Epithelial cell of proximal tubule (primary cell): ENCODE measurements around the gene CYB5RL. TPM values are rescaled to one million over a fixed set of nuclear protein-coding genes. Genes with fewer than 3 reads are reported as not detected.

Experiments
- DNase-seq: peaks from one replicate; pipeline ENCODE4 v3.0.0-alpha.2; 2011; ENCODE audit warnings: low read depth
- H3K4me3 ChIP-seq: 2 replicates; pipeline ENCODE4 v1.5.1; 2011; ENCODE audit warnings: low read depth, mild to moderate bottlenecking, low read length
- CTCF ChIP-seq: conservative IDR thresholded peaks from 2 replicates; pipeline ENCODE4 v1.5.1; 2012; ENCODE audit warnings: low read depth, mild to moderate bottlenecking, low read length
- total RNA-seq: library from RNA; depleted of rRNA; stranded (reverse); fragments of >200 nt; gene quantifications from 2 replicates; pipeline ENCODE4 v1.2.3, GENCODE V29; 2015

Gene CYB5RL
- total RNA-seq, 1 donor from 2014 or later, result 2.8 TPM

DNA sequence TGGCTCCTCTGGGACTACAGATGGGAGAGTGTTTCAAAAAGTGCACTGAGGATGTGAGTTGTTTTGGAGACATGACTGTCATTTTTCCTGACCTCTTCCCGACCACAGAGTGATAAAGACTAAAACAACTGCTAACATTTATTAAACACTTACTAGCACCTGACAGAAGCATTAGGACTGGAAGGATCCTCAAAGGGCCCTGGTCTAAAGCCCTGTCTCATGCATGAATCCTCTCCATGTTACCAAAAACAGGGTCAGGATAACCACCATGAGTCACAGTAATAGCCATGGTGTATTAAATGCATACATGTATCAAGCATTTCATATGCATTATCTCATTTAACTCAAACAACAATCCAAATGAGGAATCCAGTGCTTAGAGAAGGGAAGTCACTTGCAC is 11.5 kb downstream of the CYB5RL start:
- no peak for DNase-seq
- TF ChIP-seq CTCF, result no peak
- no peak overlapping the region for H3K4me3 ChIP-seq

- no peak for TF ChIP-seq CTCF
- DNase-seq, result no peak
- H3K4me3 ChIP-seq, result no peak overlapping the region
These were observed 13.8 kb downstream of the CYB5RL start for GRCh38 chr1:54186056-54186455.

DNA sequence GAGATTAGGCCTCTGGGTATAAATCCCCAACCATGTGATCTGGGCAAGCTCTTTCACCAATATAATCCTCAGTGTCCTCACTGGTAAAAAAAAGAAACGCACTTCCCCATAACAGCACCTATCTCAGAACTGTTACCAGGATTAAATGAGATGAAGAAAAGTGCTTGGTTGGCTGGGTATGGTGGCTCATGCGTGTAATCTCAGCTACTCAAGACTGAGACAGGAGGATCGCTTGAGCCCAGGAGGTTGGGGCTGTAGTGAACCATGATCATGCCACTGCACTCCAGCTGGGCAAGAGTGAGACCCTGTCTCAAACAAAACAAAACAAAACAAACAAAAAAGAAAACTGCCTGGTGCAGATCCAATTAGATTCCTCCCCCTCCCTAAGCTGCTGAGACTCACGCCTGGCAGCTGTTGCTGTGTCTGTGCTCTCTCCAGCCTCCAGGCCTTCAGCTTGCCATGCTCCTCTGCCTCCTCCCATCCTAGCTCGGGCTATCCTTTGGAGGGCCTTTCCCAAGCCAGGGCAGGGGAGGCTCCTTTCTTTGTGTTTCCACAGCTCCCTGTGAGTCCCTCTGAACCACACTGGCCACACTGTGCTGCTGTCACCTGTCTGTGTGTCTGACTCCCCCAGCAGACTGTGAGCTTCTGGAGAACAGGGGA is 19.0 kb downstream of the CYB5RL start:
- no peak for DNase-seq
- TF ChIP-seq CTCF, result no peak
- no peak overlapping the region for H3K4me3 ChIP-seq

DNA sequence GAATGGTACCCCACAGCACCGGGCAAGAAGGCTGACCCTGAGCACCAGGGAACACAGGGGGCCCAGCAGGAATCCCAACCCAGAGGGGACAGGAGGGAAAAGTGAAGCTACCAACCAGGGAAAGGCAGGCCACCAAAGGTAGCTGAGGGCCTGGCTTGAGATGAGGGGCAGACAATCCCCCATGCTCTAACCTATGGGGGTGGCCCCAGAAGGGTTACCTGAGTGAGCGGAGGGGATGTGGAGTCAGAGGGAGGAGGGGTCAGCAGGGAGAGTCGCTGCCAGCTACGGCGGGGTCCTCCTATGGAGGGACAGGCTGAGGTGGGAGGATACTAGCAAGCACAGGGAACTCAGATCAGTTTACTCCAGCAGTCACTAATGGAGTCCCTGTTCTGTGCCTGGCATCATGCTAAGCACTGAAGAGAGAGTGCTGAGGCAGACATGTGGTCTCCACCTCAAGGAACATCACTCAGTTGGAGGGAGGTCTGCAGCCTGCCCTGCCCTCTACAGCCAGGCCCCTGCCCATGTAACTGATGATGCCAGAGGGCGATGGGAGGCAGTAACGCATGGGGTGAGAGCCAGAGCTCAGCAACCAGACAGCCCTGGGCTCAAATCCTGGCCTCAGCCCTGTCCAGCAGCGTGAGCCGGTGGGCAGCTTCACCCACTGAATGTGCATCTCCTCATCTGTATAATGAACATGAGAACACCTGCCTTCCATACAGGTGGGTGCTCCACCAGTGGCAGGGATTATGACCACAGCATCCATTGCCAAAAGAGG is 21.3 kb downstream of the CYB5RL start:
- DNase-seq, result no peak
- TF ChIP-seq CTCF, result no peak
- H3K4me3 ChIP-seq, result no peak overlapping the region

DNA sequence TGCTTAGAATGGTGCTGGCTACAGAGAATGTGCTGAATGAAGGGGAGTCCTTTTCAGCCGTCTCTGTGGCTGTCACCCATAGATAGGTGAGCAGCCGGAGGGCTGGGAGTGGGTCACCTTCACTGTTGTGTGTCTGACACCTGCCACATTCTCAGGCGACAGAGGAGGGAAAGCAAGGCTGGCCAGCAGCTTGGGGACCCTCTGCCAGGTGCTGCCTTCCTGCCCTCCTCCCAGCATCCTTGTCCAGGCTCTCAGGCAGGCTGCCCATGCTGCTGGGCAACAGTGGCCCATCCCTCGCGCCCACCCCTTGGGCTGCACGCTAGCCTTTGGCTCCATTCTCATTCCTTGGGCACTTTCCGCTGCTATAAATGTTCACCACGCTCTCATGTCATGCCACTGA is 22.1 kb downstream of the CYB5RL start:
- no peak overlapping the region for H3K4me3 ChIP-seq
- DNase-seq, result no peak
- no peak for TF ChIP-seq CTCF

DNA sequence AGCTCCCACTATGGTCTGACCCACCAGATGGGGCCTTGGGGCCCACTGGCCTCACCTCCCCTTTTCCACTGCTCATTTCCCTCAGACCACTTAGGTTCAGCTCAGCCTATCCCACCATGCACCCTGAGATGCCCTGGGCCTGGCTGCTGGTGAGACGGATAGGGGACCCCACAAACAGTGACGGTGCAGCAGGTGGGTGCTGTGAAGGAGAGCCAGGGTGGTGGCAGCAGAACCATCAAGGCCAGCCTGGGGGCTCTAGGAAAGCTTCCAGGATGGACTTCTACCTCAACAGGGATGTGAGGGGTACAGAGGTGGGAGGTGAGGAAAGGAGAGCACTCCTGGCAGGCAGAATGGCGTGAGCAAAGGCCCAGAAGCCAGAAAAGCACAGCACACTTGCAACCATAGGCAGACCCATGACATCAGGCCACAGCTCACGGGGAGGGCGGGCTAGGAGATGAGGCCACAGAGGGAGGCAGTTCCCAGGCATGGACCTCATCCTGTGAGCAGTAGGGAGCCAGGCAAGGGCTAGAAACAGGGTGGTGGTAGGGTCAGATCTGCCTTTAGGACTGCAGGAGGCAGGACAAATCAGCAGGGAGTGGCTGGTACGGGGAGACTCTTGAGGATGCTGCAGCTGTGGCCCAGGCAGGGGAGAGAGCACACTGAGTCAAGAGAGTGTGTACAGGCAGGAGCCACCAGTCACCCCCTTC is 23.1 kb downstream of the CYB5RL start:
- no peak for DNase-seq
- TF ChIP-seq CTCF, result no peak
- no peak overlapping the region for H3K4me3 ChIP-seq
